NT2/D1 (cell line): ENCODE measurements around the gene GNAO1.

Source experiments
- YY1 ChIP-seq: IDR thresholded peaks from 2 replicates; pipeline ENCODE4 v1.6.1; 2011; ENCODE audit not compliant: insufficient read length, insufficient read depth
- ZNF274 ChIP-seq: IDR thresholded peaks from 2 replicates; pipeline ENCODE4 v1.6.1; 2011; ENCODE audit warnings: mild to moderate bottlenecking, low read depth, low read length

- TF ChIP-seq YY1 = no peak
- TF ChIP-seq ZNF274 = no peak
Measured at GRCh38 chr16:56259425-56259779, 68.1 kb downstream of the GNAO1 start.
